Upper lobe of left lung (tissue), 4 donors: ENCODE results near the gene SPSB1.

Experiments used
- CTCF ChIP-seq, 6 experiments: fragments of 450-650 bp in 4 of 6; fragments of 200-600 bp in 2 of 6; sonication (generic) in 2 of 6; IDR thresholded peaks; one replicate each; pipeline ENCODE4 v1.5.1; 2016 to 2019; ENCODE audit warnings: antibody characterized with exemption in 6 of 6
- POLR2A ChIP-seq, 4 donors: fragments of 450-650 bp; IDR thresholded peaks; one replicate each; pipeline ENCODE4 v1.5.1; 2016 to 2017; ENCODE audit warnings: antibody characterized with exemption in 4 of 4, mild to moderate bottlenecking in 2 of 4
- POLR2AphosphoS5 ChIP-seq, 2 donors: sonication (generic); formaldehyde crosslinking; IDR thresholded peaks; one replicate each; pipeline ENCODE4 v1.5.1; 2017; ENCODE audit warnings: antibody characterized with exemption in 2 of 2

GRCh38 chr1:9296850-9297249, 4.2 kb downstream of the SPSB1 start:
- TF ChIP-seq CTCF (IDR thresholded peaks at IDR 0.05) (no peak), POLR2A (IDR thresholded peaks at IDR 0.05) (no peak), POLR2AphosphoS5 (IDR thresholded peaks at IDR 0.05) (no peak)
